SK-N-SH treated with all-trans-retinoic acid at 6 μM for 48 hours (cell line): ENCODE measurements around the gene SLC25A25.
A peak's percentile ranks its signal among the peaks of the same experiment; 100 is the strongest.

Experiments used
- ATAC-seq: fragments of 200-7000 bp; cut with Tn5 transposase; 3 replicates; pipeline ENCODE4 v1.9.1; 2020; ENCODE audit warnings: mild to moderate bottlenecking, moderate library complexity
- ARNTL ChIP-seq: fragments of 450-650 bp; formaldehyde crosslinking; IDR thresholded peaks from 2 replicates; pipeline ENCODE4 v1.5.0; 2020; ENCODE audit warnings: low read depth, mild to moderate bottlenecking, moderate library complexity, borderline replicate concordance
- BACH2 ChIP-seq: fragments of 250-450 bp; sonication (Bioruptor Pico); IDR thresholded peaks from 2 replicates; pipeline ENCODE4 v1.9.0; 2021; ENCODE audit warnings: mild to moderate bottlenecking, borderline replicate concordance
- CSDC2 ChIP-seq: fragments of 250-450 bp; sonication (Bioruptor Pico); IDR thresholded peaks from 2 replicates; pipeline ENCODE4 v1.5.0; 2020; ENCODE audit warnings: mild to moderate bottlenecking, moderate library complexity
- ESRRG ChIP-seq: fragments of 250-450 bp; sonication (Bioruptor Pico); IDR thresholded peaks from 2 replicates; pipeline ENCODE4 v1.6.1; 2021; ENCODE audit warnings: mild to moderate bottlenecking
- GLIS3 ChIP-seq: fragments of 250-450 bp; sonication (Bioruptor Pico); IDR thresholded peaks from 2 replicates; pipeline ENCODE4 v1.5.0; 2020; ENCODE audit warnings: mild to moderate bottlenecking, moderate library complexity
- ISL1 ChIP-seq: fragments of 250-450 bp; sonication (Bioruptor Pico); IDR thresholded peaks from 2 replicates; pipeline ENCODE4 v2.1.2; 2022; ENCODE audit warnings: mild to moderate bottlenecking, moderate library complexity
- OSR1 ChIP-seq: fragments of 250-450 bp; sonication (Bioruptor Pico); IDR thresholded peaks from 2 replicates; pipeline ENCODE4 v1.8.0; 2022; ENCODE audit warnings: moderate library complexity, mild to moderate bottlenecking, inconsistent platforms
- PPARA ChIP-seq: fragments of 250-450 bp; sonication (Bioruptor Pico); IDR thresholded peaks from 2 replicates; pipeline ENCODE4 v1.5.0; 2020; ENCODE audit warnings: mild to moderate bottlenecking, borderline replicate concordance
- RARB ChIP-seq: fragments of 250-450 bp; sonication (Bioruptor Pico); IDR thresholded peaks from 2 replicates; pipeline ENCODE4 v1.8.0; 2021; ENCODE audit warnings: mild to moderate bottlenecking, moderate library complexity
- SNAI2 ChIP-seq: fragments of 250-450 bp; sonication (Bioruptor Pico); IDR thresholded peaks from 2 replicates; pipeline ENCODE4 v1.5.0; 2020; ENCODE audit warnings: mild to moderate bottlenecking, moderate library complexity
- TCF4 ChIP-seq: fragments of 250-450 bp; sonication (Bioruptor Pico); IDR thresholded peaks from 2 replicates; pipeline ENCODE4 v1.8.0; 2021; ENCODE audit warnings: mild to moderate bottlenecking, moderate library complexity, borderline replicate concordance
- TOX ChIP-seq: fragments of 250-450 bp; sonication (Bioruptor Pico); IDR thresholded peaks from 2 replicates; pipeline ENCODE4 v1.8.0; 2021; ENCODE audit warnings: mild to moderate bottlenecking, moderate library complexity, borderline replicate concordance
- ZC3H10 ChIP-seq: fragments of 250-450 bp; sonication (Bioruptor Pico); IDR thresholded peaks from 2 replicates; pipeline ENCODE4 v1.5.1; 2021; ENCODE audit warnings: mild to moderate bottlenecking, moderate library complexity
- ZFP3 ChIP-seq: fragments of 250-450 bp; sonication (Bioruptor Pico); IDR thresholded peaks from 2 replicates; pipeline ENCODE4 v1.5.0; 2020; ENCODE audit warnings: mild to moderate bottlenecking, moderate library complexity
- ZFP30 ChIP-seq: fragments of 450-650 bp; formaldehyde crosslinking; IDR thresholded peaks from 2 replicates; pipeline ENCODE4 v1.5.0; 2022; ENCODE audit warnings: mild to moderate bottlenecking, moderate library complexity
- ZNF565 ChIP-seq: fragments of 450-650 bp; formaldehyde crosslinking; conservative IDR thresholded peaks from 2 replicates; pipeline ENCODE4 v1.5.0; 2020; ENCODE audit warnings: low read depth, mild to moderate bottlenecking, moderate library complexity
- ZNF70 ChIP-seq: fragments of 450-650 bp; formaldehyde crosslinking; IDR thresholded peaks from 2 replicates; pipeline ENCODE4 v1.5.0; 2020; ENCODE audit warnings: mild to moderate bottlenecking, moderate library complexity
- TF ChIP-seq, protein P1 (sequence below): fragments of 250-450 bp; sonication (Bioruptor Pico); IDR thresholded peaks from 2 replicates; pipeline ENCODE4 v1.5.1; 2021; ENCODE audit warnings: mild to moderate bottlenecking, moderate library complexity
- TF ChIP-seq, protein P2 (sequence below): fragments of 250-450 bp; sonication (Bioruptor Pico); IDR thresholded peaks from 2 replicates; pipeline ENCODE4 v1.5.1; 2020; ENCODE audit warnings: low read depth, mild to moderate bottlenecking, moderate library complexity
- TF ChIP-seq, protein P3 (sequence below): fragments of 250-450 bp; sonication (Bioruptor Pico); IDR thresholded peaks from 2 replicates; pipeline ENCODE4 v1.5.0; 2020; ENCODE audit warnings: mild to moderate bottlenecking, moderate library complexity
- TF ChIP-seq, protein P4 (sequence below): fragments of 250-450 bp; sonication (Bioruptor Pico); IDR thresholded peaks from 2 replicates; pipeline ENCODE4 v1.8.0; 2020; ENCODE audit warnings: mild to moderate bottlenecking, moderate library complexity, borderline replicate concordance
- TF ChIP-seq, protein P5 (sequence below): fragments of 250-450 bp; sonication (Bioruptor Pico); IDR thresholded peaks from 2 replicates; pipeline ENCODE4 v1.8.0; 2021; ENCODE audit warnings: low read depth, mild to moderate bottlenecking, moderate library complexity, borderline replicate concordance

The SLC25A25 gene

DNA sequence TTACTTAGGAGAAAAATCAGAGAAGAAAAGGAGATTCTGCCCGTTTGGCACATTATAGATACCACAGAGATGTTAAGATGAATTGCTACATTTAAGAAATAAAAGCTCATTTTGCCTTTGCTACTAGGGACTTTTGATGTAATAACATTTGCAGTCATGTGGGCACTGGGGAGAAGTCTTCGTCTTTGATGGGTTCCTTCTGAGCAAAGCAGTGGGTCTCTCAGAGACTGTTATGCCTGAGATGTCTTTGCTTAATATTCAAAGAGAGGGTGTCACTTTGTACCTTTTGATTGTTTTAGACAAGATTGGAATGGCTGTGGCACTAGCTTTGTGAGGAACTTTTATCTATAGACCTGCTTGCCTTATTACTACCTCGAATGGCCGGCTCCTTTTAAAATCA is 25.0 kb downstream of the SLC25A25 start:
- TF ChIP-seq CSDC2 (CRISPR knock-in tag) (no peak), OSR1 (no peak), PPARA (CRISPR knock-in tag) (no peak), SNAI2 (CRISPR knock-in tag) (no peak), ISL1 (CRISPR knock-in tag) (no peak), ESRRG (no peak), TCF4 (CRISPR knock-in tag) (no peak), TOX (CRISPR knock-in tag) (no peak)
- TF ChIP-seq, protein P1, sequence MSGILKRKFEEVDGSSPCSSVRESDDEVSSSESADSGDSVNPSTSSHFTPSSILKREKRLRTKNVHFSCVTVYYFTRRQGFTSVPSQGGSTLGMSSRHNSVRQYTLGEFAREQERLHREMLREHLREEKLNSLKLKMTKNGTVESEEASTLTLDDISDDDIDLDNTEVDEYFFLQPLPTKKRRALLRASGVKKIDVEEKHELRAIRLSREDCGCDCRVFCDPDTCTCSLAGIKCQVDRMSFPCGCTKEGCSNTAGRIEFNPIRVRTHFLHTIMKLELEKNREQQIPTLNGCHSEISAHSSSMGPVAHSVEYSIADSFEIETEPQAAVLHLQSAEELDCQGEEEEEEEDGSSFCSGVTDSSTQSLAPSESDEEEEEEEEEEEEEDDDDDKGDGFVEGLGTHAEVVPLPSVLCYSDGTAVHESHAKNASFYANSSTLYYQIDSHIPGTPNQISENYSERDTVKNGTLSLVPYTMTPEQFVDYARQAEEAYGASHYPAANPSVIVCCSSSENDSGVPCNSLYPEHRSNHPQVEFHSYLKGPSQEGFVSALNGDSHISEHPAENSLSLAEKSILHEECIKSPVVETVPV (CRISPR knock-in tag): no peak
- TF ChIP-seq, protein P2, sequence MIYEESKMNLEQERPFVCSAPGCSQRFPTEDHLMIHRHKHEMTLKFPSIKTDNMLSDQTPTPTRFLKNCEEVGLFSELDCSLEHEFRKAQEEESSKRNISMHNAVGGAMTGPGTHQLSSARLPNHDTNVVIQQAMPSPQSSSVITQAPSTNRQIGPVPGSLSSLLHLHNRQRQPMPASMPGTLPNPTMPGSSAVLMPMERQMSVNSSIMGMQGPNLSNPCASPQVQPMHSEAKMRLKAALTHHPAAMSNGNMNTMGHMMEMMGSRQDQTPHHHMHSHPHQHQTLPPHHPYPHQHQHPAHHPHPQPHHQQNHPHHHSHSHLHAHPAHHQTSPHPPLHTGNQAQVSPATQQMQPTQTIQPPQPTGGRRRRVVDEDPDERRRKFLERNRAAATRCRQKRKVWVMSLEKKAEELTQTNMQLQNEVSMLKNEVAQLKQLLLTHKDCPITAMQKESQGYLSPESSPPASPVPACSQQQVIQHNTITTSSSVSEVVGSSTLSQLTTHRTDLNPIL (CRISPR knock-in tag): no peak
- ATAC-seq: no peak

DNA sequence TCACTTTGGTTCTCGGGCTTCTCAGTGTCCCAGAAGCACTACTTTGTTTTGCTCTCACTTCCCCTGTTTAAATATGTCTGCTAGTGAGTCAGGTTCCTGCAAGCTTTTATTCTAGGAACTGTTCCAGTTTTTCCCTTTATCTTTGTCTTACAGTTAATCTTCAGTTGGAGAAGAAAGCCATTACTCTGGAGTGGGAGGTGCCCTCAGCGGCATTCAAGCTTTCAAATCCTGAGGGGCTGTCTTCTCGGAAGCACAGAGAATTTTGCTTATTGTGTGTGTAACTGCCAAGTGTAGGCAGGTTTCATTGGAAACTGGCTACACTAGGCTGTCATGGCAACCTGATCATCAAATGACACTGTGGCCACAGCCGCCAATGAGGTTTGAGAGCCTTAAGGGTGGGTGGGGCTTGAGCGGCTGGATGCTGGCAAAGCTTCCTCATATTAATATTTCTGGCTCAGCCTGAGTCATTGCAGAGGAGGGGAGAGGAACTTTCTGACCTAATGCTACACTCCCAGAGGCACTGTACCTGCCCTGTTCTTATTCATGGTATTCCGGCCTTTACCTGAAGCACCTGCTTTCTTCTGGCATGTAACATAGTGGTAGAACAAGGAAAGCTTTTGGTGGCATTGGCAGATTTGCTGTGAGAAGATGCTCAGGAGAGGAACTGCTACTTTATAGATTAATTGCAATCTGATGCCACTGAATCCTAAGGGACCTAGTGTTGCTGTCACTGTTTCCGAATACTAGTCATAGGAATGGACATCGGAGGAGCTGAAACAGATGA is 26.3 kb downstream of the SLC25A25 start:
- TF ChIP-seq ARNTL (CRISPR knock-in tag): no peak
- TF ChIP-seq, protein P3, sequence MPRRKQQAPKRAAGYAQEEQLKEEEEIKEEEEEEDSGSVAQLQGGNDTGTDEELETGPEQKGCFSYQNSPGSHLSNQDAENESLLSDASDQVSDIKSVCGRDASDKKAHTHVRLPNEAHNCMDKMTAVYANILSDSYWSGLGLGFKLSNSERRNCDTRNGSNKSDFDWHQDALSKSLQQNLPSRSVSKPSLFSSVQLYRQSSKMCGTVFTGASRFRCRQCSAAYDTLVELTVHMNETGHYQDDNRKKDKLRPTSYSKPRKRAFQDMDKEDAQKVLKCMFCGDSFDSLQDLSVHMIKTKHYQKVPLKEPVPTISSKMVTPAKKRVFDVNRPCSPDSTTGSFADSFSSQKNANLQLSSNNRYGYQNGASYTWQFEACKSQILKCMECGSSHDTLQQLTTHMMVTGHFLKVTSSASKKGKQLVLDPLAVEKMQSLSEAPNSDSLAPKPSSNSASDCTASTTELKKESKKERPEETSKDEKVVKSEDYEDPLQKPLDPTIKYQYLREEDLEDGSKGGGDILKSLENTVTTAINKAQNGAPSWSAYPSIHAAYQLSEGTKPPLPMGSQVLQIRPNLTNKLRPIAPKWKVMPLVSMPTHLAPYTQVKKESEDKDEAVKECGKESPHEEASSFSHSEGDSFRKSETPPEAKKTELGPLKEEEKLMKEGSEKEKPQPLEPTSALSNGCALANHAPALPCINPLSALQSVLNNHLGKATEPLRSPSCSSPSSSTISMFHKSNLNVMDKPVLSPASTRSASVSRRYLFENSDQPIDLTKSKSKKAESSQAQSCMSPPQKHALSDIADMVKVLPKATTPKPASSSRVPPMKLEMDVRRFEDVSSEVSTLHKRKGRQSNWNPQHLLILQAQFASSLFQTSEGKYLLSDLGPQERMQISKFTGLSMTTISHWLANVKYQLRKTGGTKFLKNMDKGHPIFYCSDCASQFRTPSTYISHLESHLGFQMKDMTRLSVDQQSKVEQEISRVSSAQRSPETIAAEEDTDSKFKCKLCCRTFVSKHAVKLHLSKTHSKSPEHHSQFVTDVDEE: no peak
- no peak for TF ChIP-seq OSR1
- TF ChIP-seq CSDC2 (CRISPR knock-in tag): no peak
- TF ChIP-seq ZFP3 (CRISPR knock-in tag): no peak
- ATAC-seq: peak; percentile 83

DNA sequence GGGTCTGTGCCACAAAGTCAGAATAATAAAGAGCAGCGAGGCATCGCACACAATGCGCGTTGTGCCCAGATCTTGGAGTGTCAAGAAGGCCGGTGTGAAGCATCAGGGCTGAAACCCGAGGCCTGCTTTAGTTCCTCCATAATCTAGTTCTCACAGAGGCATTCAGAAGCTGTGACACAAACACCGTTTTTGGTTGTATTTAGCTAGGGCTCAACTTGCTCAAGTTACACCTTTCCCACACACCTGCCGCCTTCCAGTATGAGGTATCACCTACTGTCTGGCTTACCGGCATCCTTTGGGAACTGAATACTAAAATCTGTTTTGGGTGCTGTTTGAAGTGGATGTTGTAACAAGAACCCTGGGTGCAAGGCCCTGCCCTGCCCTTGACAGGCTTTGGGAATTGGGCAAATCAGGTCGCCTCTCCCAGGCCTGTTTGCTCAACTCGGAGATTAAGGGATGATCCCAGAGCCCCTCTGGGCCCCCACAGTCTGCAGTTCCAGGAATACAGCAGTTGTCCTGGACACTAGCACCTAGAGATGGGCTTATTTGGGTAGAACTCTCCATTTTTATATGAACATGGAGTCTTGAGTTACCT is 27.0 kb downstream of the SLC25A25 start:
- no peak for ATAC-seq
- TF ChIP-seq ZC3H10 (CRISPR knock-in tag) (no peak), BACH2 (CRISPR knock-in tag) (no peak), ZNF70 (no peak), ZFP3 (CRISPR knock-in tag) (no peak), RARB (CRISPR knock-in tag) (no peak), PPARA (CRISPR knock-in tag) (no peak), ARNTL (CRISPR knock-in tag) (no peak), ZNF565 (CRISPR knock-in tag) (no peak), SNAI2 (CRISPR knock-in tag) (no peak), GLIS3 (CRISPR knock-in tag) (no peak), ZFP30 (no peak), ISL1 (CRISPR knock-in tag) (no peak), TCF4 (CRISPR knock-in tag) (no peak)
- TF ChIP-seq, protein P1 (CRISPR knock-in tag): no peak
- TF ChIP-seq, protein P4, sequence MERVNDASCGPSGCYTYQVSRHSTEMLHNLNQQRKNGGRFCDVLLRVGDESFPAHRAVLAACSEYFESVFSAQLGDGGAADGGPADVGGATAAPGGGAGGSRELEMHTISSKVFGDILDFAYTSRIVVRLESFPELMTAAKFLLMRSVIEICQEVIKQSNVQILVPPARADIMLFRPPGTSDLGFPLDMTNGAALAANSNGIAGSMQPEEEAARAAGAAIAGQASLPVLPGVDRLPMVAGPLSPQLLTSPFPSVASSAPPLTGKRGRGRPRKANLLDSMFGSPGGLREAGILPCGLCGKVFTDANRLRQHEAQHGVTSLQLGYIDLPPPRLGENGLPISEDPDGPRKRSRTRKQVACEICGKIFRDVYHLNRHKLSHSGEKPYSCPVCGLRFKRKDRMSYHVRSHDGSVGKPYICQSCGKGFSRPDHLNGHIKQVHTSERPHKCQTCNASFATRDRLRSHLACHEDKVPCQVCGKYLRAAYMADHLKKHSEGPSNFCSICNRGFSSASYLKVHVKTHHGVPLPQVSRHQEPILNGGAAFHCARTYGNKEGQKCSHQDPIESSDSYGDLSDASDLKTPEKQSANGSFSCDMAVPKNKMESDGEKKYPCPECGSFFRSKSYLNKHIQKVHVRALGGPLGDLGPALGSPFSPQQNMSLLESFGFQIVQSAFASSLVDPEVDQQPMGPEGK (CRISPR knock-in tag): no peak
- TF ChIP-seq, protein P2 (CRISPR knock-in tag): no peak
- TF ChIP-seq, protein P5, sequence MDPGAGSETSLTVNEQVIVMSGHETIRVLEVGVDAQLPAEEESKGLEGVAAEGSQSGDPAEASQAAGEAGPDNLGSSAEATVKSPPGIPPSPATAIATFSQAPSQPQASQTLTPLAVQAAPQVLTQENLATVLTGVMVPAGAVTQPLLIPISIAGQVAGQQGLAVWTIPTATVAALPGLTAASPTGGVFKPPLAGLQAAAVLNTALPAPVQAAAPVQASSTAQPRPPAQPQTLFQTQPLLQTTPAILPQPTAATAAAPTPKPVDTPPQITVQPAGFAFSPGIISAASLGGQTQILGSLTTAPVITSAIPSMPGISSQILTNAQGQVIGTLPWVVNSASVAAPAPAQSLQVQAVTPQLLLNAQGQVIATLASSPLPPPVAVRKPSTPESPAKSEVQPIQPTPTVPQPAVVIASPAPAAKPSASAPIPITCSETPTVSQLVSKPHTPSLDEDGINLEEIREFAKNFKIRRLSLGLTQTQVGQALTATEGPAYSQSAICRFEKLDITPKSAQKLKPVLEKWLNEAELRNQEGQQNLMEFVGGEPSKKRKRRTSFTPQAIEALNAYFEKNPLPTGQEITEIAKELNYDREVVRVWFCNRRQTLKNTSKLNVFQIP (CRISPR knock-in tag): no peak
